8988T (cell line): ENCODE data around the gene TSPAN1.
"Not testable (repeated sequence)": the region's sequence is repeated elsewhere in the genome, so short reads cannot be mapped to it uniquely, and the experiment has no call there.

Experiments used
- DNase-seq: peaks from one replicate; pipeline ENCODE4 v3.0.0; 2011

The TSPAN1 gene

DNA sequence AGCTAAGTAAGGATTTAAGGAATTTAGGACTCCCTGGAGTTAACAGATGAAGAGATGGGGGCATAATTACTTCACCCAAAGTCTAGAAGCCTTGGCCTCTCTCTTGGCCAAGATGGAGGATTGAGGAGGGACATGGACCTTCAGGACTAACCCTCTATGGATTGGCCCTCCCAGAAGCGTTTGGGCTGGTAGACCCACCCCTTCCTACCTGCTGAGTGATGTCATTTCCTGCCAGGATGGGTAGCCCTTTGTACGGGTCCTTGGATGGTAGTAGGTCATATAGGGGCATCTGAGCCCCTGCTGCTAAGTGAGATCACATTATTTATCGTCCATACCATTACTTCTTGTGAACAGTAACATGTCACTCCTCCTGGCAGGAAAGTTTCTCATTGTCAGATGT lies 45.9 kb downstream of the TSPAN1 start:
- DNase-seq: no peak

- DNase-seq: no peak
Observed at GRCh38 chr1:46221749-46222148, 46.9 kb downstream of the TSPAN1 start.

GRCh38 chr1:46223055-46223454 lies 48.2 kb downstream of the TSPAN1 start:
- DNase-seq: not testable (repeated sequence)

DNA sequence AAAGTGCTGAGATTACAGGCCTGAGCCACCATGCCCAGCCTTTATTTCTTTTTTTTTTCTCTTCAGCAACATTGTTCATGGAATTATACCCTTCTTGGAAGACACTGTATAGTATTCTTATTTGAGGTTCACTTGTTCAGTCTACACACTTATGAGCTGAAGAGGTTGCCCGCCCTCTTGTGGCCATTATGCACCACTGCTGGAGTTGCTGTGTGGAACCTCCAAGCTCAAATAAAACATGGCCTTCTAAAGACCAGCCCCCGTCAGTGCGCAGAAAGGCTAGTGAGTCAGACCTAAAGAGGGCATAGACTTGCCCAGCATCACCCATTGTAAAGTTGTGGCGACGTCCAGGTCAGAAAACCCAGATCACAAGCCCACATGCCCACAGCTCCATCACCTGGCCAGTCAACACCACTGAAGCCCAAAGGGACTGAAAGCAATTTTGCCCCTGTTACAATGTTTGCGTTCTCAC lies 48.6 kb downstream of the TSPAN1 start:
- DNase-seq: no peak

DNA sequence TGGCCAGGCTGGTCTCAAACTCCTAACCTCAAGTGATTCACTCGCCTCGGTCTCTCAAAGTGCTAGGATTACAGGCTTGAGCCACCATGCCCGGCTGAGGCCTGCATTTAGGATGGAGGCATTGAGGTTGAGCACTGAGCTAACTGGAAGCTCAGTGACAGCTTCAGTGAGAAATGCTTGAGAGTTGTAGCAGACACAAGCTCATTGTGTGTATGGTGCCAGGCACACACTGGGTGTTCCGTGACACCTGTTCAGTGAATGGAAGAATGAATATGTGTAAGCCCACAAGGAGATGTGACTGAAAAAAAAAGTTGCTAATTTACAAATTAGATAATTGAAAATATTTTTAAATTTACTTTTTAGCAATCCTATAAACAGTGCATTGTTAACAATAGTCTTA lies 50.1 kb downstream of the TSPAN1 start:
- DNase-seq: no peak

GRCh38 chr1:46231231-46231630 lies 56.3 kb downstream of the TSPAN1 start:
- not testable (repeated sequence) for DNase-seq
